EH (cell line): ENCODE data around the gene ROBO1.

Experiments
- DNase-seq: peaks from one replicate; pipeline ENCODE4 v3.0.0-alpha.2; 2015; ENCODE audit warnings: low read depth

The ROBO1 gene

GRCh38 chr3:79461129-79461792 is 306.5 kb downstream of the ROBO1 start:
- peak; percentile 1 for DNase-seq

- DNase-seq: no peak
These were observed 314.2 kb downstream of the ROBO1 start for GRCh38 chr3:79453600-79453999.

- DNase-seq: no peak
These were observed 331.4 kb downstream of the ROBO1 start for GRCh38 chr3:79436387-79436786.

- DNase-seq: no peak
These were observed 340.7 kb downstream of the ROBO1 start for GRCh38 chr3:79427081-79427480.

GRCh38 chr3:79424811-79425210 is 343.0 kb downstream of the ROBO1 start:
- DNase-seq: no peak

GRCh38 chr3:79423417-79423816 is 344.4 kb downstream of the ROBO1 start:
- no peak for DNase-seq

GRCh38 chr3:79421273-79421672 is 346.5 kb downstream of the ROBO1 start:
- no peak for DNase-seq

GRCh38 chr3:79418855-79419621 is 348.8 kb downstream of the ROBO1 start:
- no peak for DNase-seq

GRCh38 chr3:79415356-79415755 is 352.4 kb downstream of the ROBO1 start:
- DNase-seq: no peak

GRCh38 chr3:79414806-79415205 is 353.0 kb downstream of the ROBO1 start:
- peak; percentile 2 for DNase-seq

- DNase-seq: no peak
These were observed 353.8 kb downstream of the ROBO1 start for GRCh38 chr3:79414035-79414434.

GRCh38 chr3:79412537-79412936 is 355.3 kb downstream of the ROBO1 start:
- no peak for DNase-seq

GRCh38 chr3:79410617-79411016 is 357.2 kb downstream of the ROBO1 start:
- no peak for DNase-seq

- DNase-seq: no peak
These were observed 357.7 kb downstream of the ROBO1 start for GRCh38 chr3:79410136-79410535.

GRCh38 chr3:79406175-79406574 is 361.6 kb downstream of the ROBO1 start:
- DNase-seq: no peak

GRCh38 chr3:79405183-79405582 is 362.6 kb downstream of the ROBO1 start:
- DNase-seq: no peak

- no peak for DNase-seq
These were observed 371.2 kb downstream of the ROBO1 start for GRCh38 chr3:79396595-79396994.

GRCh38 chr3:79392479-79392878 is 375.3 kb downstream of the ROBO1 start:
- no peak for DNase-seq

GRCh38 chr3:79390352-79390751 is 377.4 kb downstream of the ROBO1 start:
- DNase-seq: no peak

- DNase-seq: no peak
These were observed 382.6 kb downstream of the ROBO1 start for GRCh38 chr3:79385211-79385610.

GRCh38 chr3:79383402-79384012 is 384.3 kb downstream of the ROBO1 start:
- peak; percentile 60 for DNase-seq

- DNase-seq: peak; percentile 9
These were observed 387.2 kb downstream of the ROBO1 start for GRCh38 chr3:79380581-79380980.

GRCh38 chr3:79378064-79378463 is 389.7 kb downstream of the ROBO1 start:
- DNase-seq: no peak
